GM19463 (cell line): Measurements from ENCODE around the gene TMTC2.

ENCODE experiments used
- ATAC-seq: cut with Tn5 transposase; IDR thresholded peaks from one replicate; pipeline ENCODE4 v1.9.1; 2021; ENCODE audit warnings: mild to moderate bottlenecking, moderate library complexity; ENCODE audit not compliant: unreplicated experiment

The TMTC2 gene

DNA sequence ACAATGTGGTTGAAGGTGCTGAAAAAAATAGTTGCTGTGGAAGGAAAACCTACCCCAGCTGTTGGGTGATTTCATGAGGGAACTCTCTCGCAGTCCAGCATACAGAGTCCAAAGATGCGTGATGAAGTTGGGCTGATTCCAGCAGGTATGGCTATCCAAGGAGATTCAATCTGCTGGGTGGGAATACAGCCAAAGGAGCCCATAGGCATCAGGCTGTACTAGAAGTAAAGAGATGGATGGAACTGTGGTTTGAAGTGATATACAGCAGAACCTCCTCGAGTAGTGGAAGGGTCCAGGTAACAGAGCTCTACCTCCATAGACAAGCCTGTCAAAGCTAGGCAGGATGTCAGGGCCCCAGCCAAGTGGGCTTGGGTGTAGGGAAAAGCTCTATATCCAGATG lies 11.5 kb upstream of the TMTC2 start:
- no peak for ATAC-seq

DNA sequence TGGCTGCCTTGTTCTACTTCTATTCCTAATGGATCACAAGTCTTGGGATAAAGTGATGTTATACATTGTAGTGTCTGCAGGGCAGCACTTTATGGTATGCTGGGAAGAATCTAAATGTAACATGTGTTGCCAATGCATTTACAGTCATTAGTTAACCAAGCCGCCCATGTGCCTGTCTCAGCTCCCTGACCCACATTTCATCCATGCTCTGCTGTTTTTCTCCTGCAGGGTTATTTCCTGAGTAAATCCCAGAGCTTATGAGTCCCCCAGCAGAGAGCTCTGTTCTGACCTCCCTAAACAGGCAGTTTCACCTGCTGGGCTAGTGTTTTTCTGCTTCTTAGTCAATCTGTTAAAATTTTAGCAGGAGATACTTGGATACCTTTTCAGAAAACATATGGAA lies 4.4 kb upstream of the TMTC2 start:
- ATAC-seq = no peak

DNA sequence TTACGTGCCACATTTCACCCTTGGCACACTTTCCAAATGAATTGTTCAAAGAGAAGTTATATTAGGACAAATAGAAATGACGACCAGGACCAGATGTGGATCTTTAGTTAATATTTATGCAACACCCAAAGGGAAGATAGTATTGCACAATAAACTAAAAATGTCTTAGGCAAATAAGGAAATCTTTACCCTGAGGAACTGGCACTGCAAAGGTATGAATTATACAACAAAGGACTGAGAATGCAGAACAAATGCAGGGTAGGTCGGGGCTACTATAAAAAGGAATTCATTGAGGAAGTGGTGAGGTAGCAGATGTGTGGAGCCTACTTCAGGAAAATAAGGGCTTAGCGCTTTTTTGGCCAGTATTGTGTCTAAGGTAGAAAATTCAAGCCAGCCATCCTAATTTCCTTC lies 3.9 kb upstream of the TMTC2 start:
- no peak for ATAC-seq

- ATAC-seq = peak; percentile 50
Measured at GRCh38 chr12:82685790-82686167, 927 bp upstream of the TMTC2 start.

GRCh38 chr12:82687021-82688011 lies 610 bp downstream of the TMTC2 start:
- peak; percentile 24 for ATAC-seq

- ATAC-seq = no peak
Measured at GRCh38 chr12:82688035-82688501, 1.4 kb downstream of the TMTC2 start.

GRCh38 chr12:82688596-82688995 lies 1.9 kb downstream of the TMTC2 start:
- no peak for ATAC-seq

DNA sequence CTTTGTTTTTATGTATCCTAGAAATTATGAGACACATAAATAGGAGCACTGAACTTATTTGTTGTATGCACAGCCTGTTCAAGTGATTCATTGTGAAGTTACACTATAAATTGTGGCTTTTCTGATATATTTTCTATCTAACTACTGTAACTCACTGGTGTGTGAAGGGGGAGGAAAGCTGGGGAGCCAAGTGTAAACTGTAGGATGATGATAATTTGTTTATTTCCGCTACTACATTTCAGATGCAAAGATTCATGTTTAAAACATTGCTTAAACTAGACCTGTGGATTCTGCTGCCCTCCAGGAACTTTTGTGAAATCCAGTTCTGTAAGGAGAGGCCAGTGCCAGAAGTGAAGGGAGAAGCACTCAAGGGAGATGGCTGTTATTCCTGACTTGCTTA lies 3.3 kb downstream of the TMTC2 start:
- no peak for ATAC-seq

GRCh38 chr12:82691513-82691912 lies 4.8 kb downstream of the TMTC2 start:
- ATAC-seq = no peak

- ATAC-seq = no peak
Measured at GRCh38 chr12:82694276-82694675, 7.6 kb downstream of the TMTC2 start.

GRCh38 chr12:82694970-82695369 lies 8.3 kb downstream of the TMTC2 start:
- no peak for ATAC-seq

GRCh38 chr12:82695531-82695930 lies 8.8 kb downstream of the TMTC2 start:
- ATAC-seq = no peak

GRCh38 chr12:82696543-82696942 lies 9.8 kb downstream of the TMTC2 start:
- ATAC-seq = no peak

- no peak for ATAC-seq
Measured at GRCh38 chr12:82698708-82699564, 12.2 kb downstream of the TMTC2 start.

DNA sequence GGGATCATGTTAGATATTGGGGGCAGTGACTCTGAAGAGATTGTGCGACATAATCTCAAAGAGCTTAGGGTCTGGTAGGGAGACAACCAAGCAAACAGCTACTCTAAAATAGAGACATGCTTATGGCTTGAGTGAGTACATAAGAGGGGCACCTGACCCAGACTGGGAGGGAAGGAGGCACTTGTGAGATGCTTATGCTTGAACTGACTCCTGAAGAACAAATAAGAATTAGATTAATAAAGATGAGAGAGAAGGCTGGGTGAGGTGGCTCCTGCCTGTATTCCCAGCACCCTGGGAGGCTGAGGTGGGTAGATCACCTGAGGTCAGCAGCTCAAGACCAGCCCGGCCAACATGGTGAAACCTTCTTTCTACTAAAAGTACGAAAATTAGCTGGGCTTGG lies 19.1 kb downstream of the TMTC2 start:
- ATAC-seq = no peak

DNA sequence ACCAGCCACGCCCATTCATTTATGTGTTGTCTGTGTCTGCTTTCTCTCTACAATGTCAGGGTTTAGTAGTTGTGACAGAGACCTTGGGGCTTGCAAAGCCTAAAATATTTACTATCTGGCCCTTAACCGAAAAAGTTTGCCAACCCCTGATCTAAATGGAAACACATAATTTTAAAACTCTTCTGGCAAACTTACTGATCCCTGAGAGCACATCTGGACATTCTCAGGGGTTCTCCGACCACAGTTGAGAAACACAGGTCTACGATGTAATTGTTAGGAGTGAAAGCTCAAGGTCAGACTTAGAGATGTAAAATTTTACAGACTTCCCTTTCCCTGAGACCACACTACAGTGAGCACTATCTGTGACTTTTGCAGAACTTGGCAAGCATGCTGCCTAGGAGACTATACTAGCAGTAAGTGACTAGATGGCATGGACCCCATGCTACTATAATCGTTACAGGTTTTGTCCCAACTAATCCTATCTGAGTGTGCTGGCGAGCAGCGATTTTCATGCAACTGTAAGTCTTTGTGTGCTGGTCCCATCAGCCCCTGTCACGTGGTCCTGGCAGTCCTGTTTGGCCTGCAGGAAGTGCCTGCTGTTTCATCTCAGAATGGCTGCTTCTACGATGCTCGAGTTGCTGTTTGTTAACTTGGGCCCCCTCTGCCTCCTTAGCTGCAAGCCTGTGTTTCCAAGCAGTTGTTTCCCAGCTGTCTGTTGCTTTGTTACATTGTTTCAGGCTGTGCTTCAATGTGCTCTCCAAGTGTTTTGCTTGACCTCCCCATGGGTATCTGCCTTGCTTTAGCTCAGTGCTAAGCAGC lies 21.6 kb downstream of the TMTC2 start:
- ATAC-seq = no peak

DNA sequence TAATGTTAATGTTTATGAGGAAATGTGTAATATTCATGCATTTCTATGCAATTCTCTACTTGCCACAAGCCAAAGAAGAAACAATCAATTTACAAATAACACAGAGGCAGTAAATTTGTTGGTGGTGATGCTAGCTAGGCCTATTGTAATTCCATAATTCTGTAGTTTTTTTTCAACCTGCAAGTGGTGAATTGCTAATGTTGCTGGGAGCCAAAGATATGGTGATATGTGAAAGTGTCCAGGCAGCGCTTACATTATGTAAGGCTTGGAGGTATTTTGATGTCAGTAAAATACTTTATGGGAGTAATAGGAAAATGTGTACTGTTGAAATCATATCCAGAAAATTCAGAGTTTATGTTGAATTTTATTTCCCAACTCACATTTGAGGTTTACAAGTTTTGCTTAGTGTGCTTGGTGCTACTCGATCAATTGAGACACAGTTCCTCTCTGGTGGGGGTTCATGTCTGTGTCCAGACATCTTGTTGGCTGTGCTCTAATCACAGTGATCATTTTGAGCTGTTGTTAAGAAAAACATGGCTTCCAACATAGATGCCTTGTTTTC lies 23.2 kb downstream of the TMTC2 start:
- no peak for ATAC-seq

DNA sequence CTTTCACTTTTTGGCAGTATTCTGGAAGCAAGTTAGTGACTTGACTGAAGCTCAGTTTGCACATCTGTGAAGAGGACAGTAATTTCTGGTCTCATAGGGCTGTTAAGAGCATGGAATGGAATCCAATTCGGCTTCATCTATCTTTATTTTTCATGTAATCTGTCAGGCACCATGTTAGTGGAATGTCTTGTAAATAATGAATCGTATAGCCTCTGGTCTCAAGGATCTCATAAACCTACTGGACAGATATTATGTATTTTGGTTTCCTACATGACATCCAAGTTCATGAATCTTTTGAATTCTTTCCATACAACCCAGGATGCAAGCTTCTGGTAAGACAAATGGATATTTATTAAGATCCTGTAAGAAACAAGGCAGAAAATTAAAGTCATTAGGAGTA lies 24.0 kb downstream of the TMTC2 start:
- no peak for ATAC-seq

DNA sequence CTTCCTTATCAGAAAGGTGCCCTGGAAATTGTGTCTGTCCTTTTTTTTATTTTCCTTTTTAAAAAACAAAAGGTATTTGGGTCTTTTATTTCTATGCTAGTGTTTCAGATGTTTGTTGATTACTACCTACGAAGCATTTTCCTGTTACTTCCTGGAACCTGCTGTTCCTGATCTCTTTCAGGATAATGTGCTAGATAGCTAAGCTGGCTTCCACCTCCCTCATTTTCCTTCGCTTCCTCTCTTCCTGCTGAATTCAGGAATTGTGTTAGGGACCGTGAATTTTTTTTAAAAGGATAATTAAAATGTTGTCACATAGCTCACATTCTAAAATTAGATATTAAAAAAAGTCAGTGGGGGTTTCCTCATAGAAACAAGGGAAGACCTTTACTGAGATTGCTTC lies 27.7 kb downstream of the TMTC2 start:
- ATAC-seq = no peak

- ATAC-seq = no peak
Measured at GRCh38 chr12:82721726-82722125, 35.0 kb downstream of the TMTC2 start.

GRCh38 chr12:82723093-82723492 lies 36.4 kb downstream of the TMTC2 start:
- ATAC-seq = peak; percentile 85
